SK-N-SH treated with all-trans-retinoic acid at 6 μM for 48 hours (cell line): ENCODE measurements around the gene NUP42.

ENCODE experiments used
- BACH2 ChIP-seq: fragments of 250-450 bp; sonication (Bioruptor Pico); IDR thresholded peaks from 2 replicates; pipeline ENCODE4 v1.9.0; 2021; ENCODE audit warnings: mild to moderate bottlenecking, borderline replicate concordance
- CSDC2 ChIP-seq: fragments of 250-450 bp; sonication (Bioruptor Pico); IDR thresholded peaks from 2 replicates; pipeline ENCODE4 v1.5.0; 2020; ENCODE audit warnings: mild to moderate bottlenecking, moderate library complexity
- ESRRG ChIP-seq: fragments of 250-450 bp; sonication (Bioruptor Pico); IDR thresholded peaks from 2 replicates; pipeline ENCODE4 v1.6.1; 2021; ENCODE audit warnings: mild to moderate bottlenecking
- GLIS3 ChIP-seq: fragments of 250-450 bp; sonication (Bioruptor Pico); IDR thresholded peaks from 2 replicates; pipeline ENCODE4 v1.5.0; 2020; ENCODE audit warnings: mild to moderate bottlenecking, moderate library complexity
- PPARA ChIP-seq: fragments of 250-450 bp; sonication (Bioruptor Pico); IDR thresholded peaks from 2 replicates; pipeline ENCODE4 v1.5.0; 2020; ENCODE audit warnings: mild to moderate bottlenecking, borderline replicate concordance
- TOX ChIP-seq: fragments of 250-450 bp; sonication (Bioruptor Pico); IDR thresholded peaks from 2 replicates; pipeline ENCODE4 v1.8.0; 2021; ENCODE audit warnings: mild to moderate bottlenecking, moderate library complexity, borderline replicate concordance
- ZC3H10 ChIP-seq: fragments of 250-450 bp; sonication (Bioruptor Pico); IDR thresholded peaks from 2 replicates; pipeline ENCODE4 v1.5.1; 2021; ENCODE audit warnings: mild to moderate bottlenecking, moderate library complexity
- ZFP3 ChIP-seq: fragments of 250-450 bp; sonication (Bioruptor Pico); IDR thresholded peaks from 2 replicates; pipeline ENCODE4 v1.5.0; 2020; ENCODE audit warnings: mild to moderate bottlenecking, moderate library complexity
- ZFP30 ChIP-seq: fragments of 450-650 bp; formaldehyde crosslinking; IDR thresholded peaks from 2 replicates; pipeline ENCODE4 v1.5.0; 2022; ENCODE audit warnings: mild to moderate bottlenecking, moderate library complexity
- ZNF70 ChIP-seq: fragments of 450-650 bp; formaldehyde crosslinking; IDR thresholded peaks from 2 replicates; pipeline ENCODE4 v1.5.0; 2020; ENCODE audit warnings: mild to moderate bottlenecking, moderate library complexity
- ZNF8 ChIP-seq: fragments of 450-650 bp; formaldehyde crosslinking; IDR thresholded peaks from 2 replicates; pipeline ENCODE4 v1.5.0; 2020; ENCODE audit warnings: mild to moderate bottlenecking, moderate library complexity
- TF ChIP-seq, protein P1 (sequence below): fragments of 250-450 bp; sonication (Bioruptor Pico); IDR thresholded peaks from 2 replicates; pipeline ENCODE4 v1.8.0; 2020; ENCODE audit warnings: mild to moderate bottlenecking, moderate library complexity, borderline replicate concordance
- TF ChIP-seq, protein P2 (sequence below): fragments of 250-450 bp; sonication (Bioruptor Pico); IDR thresholded peaks from 2 replicates; pipeline ENCODE4 v1.8.0; 2021; ENCODE audit warnings: low read depth, mild to moderate bottlenecking, moderate library complexity, borderline replicate concordance

- no peak for TF ChIP-seq PPARA (CRISPR knock-in tag)
- TF ChIP-seq, protein P1, sequence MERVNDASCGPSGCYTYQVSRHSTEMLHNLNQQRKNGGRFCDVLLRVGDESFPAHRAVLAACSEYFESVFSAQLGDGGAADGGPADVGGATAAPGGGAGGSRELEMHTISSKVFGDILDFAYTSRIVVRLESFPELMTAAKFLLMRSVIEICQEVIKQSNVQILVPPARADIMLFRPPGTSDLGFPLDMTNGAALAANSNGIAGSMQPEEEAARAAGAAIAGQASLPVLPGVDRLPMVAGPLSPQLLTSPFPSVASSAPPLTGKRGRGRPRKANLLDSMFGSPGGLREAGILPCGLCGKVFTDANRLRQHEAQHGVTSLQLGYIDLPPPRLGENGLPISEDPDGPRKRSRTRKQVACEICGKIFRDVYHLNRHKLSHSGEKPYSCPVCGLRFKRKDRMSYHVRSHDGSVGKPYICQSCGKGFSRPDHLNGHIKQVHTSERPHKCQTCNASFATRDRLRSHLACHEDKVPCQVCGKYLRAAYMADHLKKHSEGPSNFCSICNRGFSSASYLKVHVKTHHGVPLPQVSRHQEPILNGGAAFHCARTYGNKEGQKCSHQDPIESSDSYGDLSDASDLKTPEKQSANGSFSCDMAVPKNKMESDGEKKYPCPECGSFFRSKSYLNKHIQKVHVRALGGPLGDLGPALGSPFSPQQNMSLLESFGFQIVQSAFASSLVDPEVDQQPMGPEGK: no peak
- TF ChIP-seq ZFP30 (CRISPR knock-in tag): no peak
- TF ChIP-seq ZC3H10 (CRISPR knock-in tag): no peak
- no peak for TF ChIP-seq BACH2
- no peak for TF ChIP-seq TOX (CRISPR knock-in tag)
- TF ChIP-seq ZNF8 (CRISPR knock-in tag): no peak
- TF ChIP-seq GLIS3 (CRISPR knock-in tag): no peak
- no peak for TF ChIP-seq ZNF70 (CRISPR knock-in tag)
- TF ChIP-seq ESRRG: no peak
- TF ChIP-seq, protein P2, sequence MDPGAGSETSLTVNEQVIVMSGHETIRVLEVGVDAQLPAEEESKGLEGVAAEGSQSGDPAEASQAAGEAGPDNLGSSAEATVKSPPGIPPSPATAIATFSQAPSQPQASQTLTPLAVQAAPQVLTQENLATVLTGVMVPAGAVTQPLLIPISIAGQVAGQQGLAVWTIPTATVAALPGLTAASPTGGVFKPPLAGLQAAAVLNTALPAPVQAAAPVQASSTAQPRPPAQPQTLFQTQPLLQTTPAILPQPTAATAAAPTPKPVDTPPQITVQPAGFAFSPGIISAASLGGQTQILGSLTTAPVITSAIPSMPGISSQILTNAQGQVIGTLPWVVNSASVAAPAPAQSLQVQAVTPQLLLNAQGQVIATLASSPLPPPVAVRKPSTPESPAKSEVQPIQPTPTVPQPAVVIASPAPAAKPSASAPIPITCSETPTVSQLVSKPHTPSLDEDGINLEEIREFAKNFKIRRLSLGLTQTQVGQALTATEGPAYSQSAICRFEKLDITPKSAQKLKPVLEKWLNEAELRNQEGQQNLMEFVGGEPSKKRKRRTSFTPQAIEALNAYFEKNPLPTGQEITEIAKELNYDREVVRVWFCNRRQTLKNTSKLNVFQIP (CRISPR knock-in tag): no peak
- TF ChIP-seq CSDC2 (CRISPR knock-in tag): no peak
- TF ChIP-seq ZFP3 (CRISPR knock-in tag): no peak
These were observed 34.2 kb downstream of the NUP42 start for GRCh38 chr7:23216021-23216420.
